HepG2 (cell line): ENCODE data around the gene PLEKHG5. TPM values are rescaled to one million over a fixed set of nuclear protein-coding genes. Genes with fewer than 3 reads are reported as not detected.

Experiments used
- CHCHD3 ChIP-seq: sonication (generic); formaldehyde crosslinking; IDR thresholded peaks from 2 replicates; pipeline ENCODE4 v1.8.0; 2022; ENCODE audit warnings: mild to moderate bottlenecking, missing genetic modification reagents, moderate library complexity
- CHD2 ChIP-seq: IDR thresholded peaks from 2 replicates; pipeline ENCODE4 v1.6.1; 2011; ENCODE audit warnings: low read depth, low read length, improper control_type of control experiment
- CREBL2 ChIP-seq: sonication (generic); formaldehyde crosslinking; IDR thresholded peaks from 2 replicates; pipeline ENCODE4 v1.8.1; 2023; ENCODE audit warnings: missing genetic modification reagents, mild to moderate bottlenecking, borderline replicate concordance
- FOXA1 ChIP-seq, 2 experiments: fragments of 450-650 bp in 1 of 2; sonication (generic) in 1 of 2; formaldehyde crosslinking in 1 of 2; IDR thresholded peaks; 2 replicates each; pipeline versions ENCODE4 v1.4.0 to v1.6.1; 2016 to 2020; ENCODE audit warnings: missing genetic modification reagents in 1 of 2
- MAFF ChIP-seq: IDR thresholded peaks from 2 replicates; pipeline ENCODE4 v1.6.1; 2011; ENCODE audit warnings: low read depth, low read length, improper control_type of control experiment
- MLLT10 ChIP-seq: sonication (generic); formaldehyde crosslinking; IDR thresholded peaks from 2 replicates; pipeline ENCODE4 v1.4.0; 2020; ENCODE audit warnings: missing genetic modification reagents
- MTF2 ChIP-seq: sonication (generic); formaldehyde crosslinking; IDR thresholded peaks from 2 replicates; pipeline ENCODE4 v1.5.0; 2020; ENCODE audit warnings: missing genetic modification reagents, borderline replicate concordance
- NCOA5 ChIP-seq: sonication (generic); formaldehyde crosslinking; IDR thresholded peaks from 2 replicates; pipeline ENCODE4 v1.4.0; 2020; ENCODE audit warnings: missing genetic modification reagents
- PLRG1 ChIP-seq: fragments of 450-650 bp; conservative IDR thresholded peaks from 2 replicates; pipeline ENCODE4 v1.6.1; 2016
- RARA ChIP-seq: IDR thresholded peaks from 2 replicates; pipeline ENCODE4 v1.6.1; 2016; ENCODE audit warnings: missing genetic modification reagents, missing compliant biosample characterization
- SKI ChIP-seq: fragments of 450-650 bp; IDR thresholded peaks from one replicate; pipeline ENCODE4 v1.6.1; 2018; ENCODE audit warnings: mild to moderate bottlenecking; ENCODE audit not compliant: partially characterized antibody
- TCF7L2 ChIP-seq: IDR thresholded peaks from 2 replicates; pipeline ENCODE4 v1.6.1; 2011; ENCODE audit warnings: mild to moderate bottlenecking, low read depth, low read length, moderate library complexity
- TERF1 ChIP-seq: sonication (generic); formaldehyde crosslinking; IDR thresholded peaks from 2 replicates; pipeline ENCODE4 v1.8.0; 2022; ENCODE audit warnings: mild to moderate bottlenecking, missing genetic modification reagents, moderate library complexity
- TMF1 ChIP-seq: sonication (generic); formaldehyde crosslinking; IDR thresholded peaks from 2 replicates; pipeline ENCODE4 v1.8.1; 2022; ENCODE audit warnings: low read depth, missing genetic modification reagents
- ZBTB21 ChIP-seq: sonication (generic); formaldehyde crosslinking; IDR thresholded peaks from 2 replicates; pipeline ENCODE4 v1.4.0; 2020; ENCODE audit warnings: missing genetic modification reagents
- ZFP37 ChIP-seq: sonication (generic); formaldehyde crosslinking; IDR thresholded peaks from 2 replicates; pipeline ENCODE4 v1.4.0; 2020; ENCODE audit warnings: missing genetic modification reagents, borderline replicate concordance
- ZNF274 ChIP-seq: sonication (generic); formaldehyde crosslinking; IDR thresholded peaks from 2 replicates; pipeline ENCODE4 v1.5.1; 2020; ENCODE audit warnings: mild to moderate bottlenecking, missing genetic modification reagents
- ZNF282 ChIP-seq: fragments of 450-650 bp; IDR thresholded peaks from 2 replicates; pipeline ENCODE4 v1.6.1; 2018; ENCODE audit not compliant: partially characterized antibody
- ZNF446 ChIP-seq: sonication (generic); formaldehyde crosslinking; IDR thresholded peaks from 2 replicates; pipeline ENCODE4 v1.5.0; 2020; ENCODE audit warnings: mild to moderate bottlenecking, missing genetic modification reagents
- ZNF598 ChIP-seq: sonication (generic); formaldehyde crosslinking; IDR thresholded peaks from 2 replicates; pipeline ENCODE4 v1.5.1; 2020; ENCODE audit warnings: mild to moderate bottlenecking, missing genetic modification reagents, borderline replicate concordance
- ZNF747 ChIP-seq: sonication (generic); formaldehyde crosslinking; IDR thresholded peaks from 2 replicates; pipeline ENCODE4 v1.8.1; 2023; ENCODE audit warnings: missing genetic modification reagents, mild to moderate bottlenecking, borderline replicate concordance
- ZSCAN5A ChIP-seq: sonication (generic); formaldehyde crosslinking; IDR thresholded peaks from 2 replicates; pipeline ENCODE4 v1.8.0; 2022; ENCODE audit warnings: mild to moderate bottlenecking, missing genetic modification reagents, borderline replicate concordance
- polyA plus RNA-seq, 8 experiments: library from polyadenylated mRNA; depleted of rRNA in 3 of 8; stranded (reverse) in 7 of 8; unstranded in 1 of 8; fragments of >200 nt; fragmentation: Illumina TruSeq in 4 of 8; extraction: Trizol in 4 of 8; gene quantifications; 2 replicates each; pipeline versions ENCODE4 v1.2.1 to v1.2.3, GENCODE V29; 2011 to 2016; ENCODE audit warnings: low read depth in 4 of 8, missing spikeins in 1 of 8, mixed read lengths in 1 of 8; ENCODE audit not compliant: insufficient read depth in 1 of 8
- total RNA-seq, 5 experiments: library from RNA; depleted of rRNA; stranded (reverse); fragments of >200 nt; fragmentation: Illumina TruSeq; extraction: Trizol; gene quantifications; 2 replicates each; pipeline ENCODE4 v1.2.3, GENCODE V29; 2016; ENCODE audit warnings: low read depth in 1 of 5
- TF ChIP-seq, protein P1 (sequence below): sonication (generic); formaldehyde crosslinking; IDR thresholded peaks from 2 replicates; pipeline ENCODE4 v1.9.0; 2021; ENCODE audit warnings: missing genetic modification reagents, borderline replicate concordance
- TF ChIP-seq, protein P2 (sequence below): sonication (generic); formaldehyde crosslinking; IDR thresholded peaks from 2 replicates; pipeline ENCODE4 v1.4.0; 2020; ENCODE audit warnings: missing genetic modification reagents, low read depth, mild to moderate bottlenecking, borderline replicate concordance
- TF ChIP-seq, protein P3 (sequence below): sonication (generic); formaldehyde crosslinking; IDR thresholded peaks from 2 replicates; pipeline ENCODE4 v1.4.0; 2020; ENCODE audit warnings: missing genetic modification reagents

Gene PLEKHG5
- total and polyA plus RNA-seq, 2 of the 13 experiments (the other 11 are each of a cell fraction or from before 2014, with no cell fraction given): 1.9 to 3.5 TPM

DNA sequence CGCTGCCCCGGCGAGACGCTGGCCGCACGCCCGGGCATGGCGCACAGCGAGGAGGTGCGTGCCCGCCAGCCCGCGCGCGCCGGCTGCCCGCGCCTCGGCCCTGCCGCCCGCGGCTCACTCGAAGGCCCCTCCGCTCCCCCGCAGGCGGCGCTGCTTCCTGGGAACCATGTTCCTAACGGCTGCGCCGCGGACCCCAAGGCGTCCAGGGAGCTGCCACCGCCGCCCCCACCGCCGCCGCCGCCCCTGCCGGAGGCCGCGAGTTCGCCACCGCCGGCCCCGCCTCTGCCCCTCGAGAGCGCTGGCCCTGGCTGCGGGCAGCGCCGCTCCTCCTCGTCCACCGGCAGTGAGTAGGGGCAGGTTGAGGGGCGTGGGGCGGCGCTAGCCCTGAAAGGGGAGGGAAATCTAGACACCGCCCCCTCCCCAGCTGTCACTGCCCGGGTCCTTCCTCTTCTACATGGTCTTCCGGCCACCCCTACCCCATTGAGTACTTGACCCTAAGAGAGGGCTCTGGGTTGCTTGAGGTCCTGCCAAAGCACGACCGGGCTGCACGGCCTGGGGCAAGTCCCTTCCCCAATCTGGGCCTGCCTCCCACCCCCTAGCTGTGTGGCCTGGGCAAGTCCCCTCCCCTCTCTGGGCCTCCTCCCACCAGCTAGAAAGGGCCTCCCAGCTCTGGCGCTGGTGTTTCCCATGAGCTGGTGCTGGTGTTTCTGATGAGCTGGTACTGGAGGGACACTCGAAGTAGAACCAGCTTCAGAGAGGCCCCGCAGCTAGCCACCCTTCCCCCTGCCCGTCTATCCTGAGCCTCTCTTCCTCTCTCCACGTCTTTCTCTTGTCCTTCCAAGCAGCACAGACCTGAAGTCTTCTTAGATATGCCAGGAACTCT lies 42.5 kb downstream of the PLEKHG5 start (continued):
- no peak for TF ChIP-seq ZNF598
- TF ChIP-seq, protein P1, sequence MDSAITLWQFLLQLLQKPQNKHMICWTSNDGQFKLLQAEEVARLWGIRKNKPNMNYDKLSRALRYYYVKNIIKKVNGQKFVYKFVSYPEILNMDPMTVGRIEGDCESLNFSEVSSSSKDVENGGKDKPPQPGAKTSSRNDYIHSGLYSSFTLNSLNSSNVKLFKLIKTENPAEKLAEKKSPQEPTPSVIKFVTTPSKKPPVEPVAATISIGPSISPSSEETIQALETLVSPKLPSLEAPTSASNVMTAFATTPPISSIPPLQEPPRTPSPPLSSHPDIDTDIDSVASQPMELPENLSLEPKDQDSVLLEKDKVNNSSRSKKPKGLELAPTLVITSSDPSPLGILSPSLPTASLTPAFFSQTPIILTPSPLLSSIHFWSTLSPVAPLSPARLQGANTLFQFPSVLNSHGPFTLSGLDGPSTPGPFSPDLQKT (CRISPR knock-in tag): no peak
- no peak for TF ChIP-seq ZNF747
- no peak for TF ChIP-seq ZNF446
- TF ChIP-seq ZNF282: no peak
- TF ChIP-seq CREBL2 (CRISPR knock-in tag): no peak
- no peak for TF ChIP-seq TERF1
- no peak for TF ChIP-seq NCOA5 (CRISPR knock-in tag)
- TF ChIP-seq RARA (CRISPR knock-in tag): 0 out of 2 replicates have a peak, but pooled peaks have one; percentile 12
- no peak for TF ChIP-seq ZFP37
- TF ChIP-seq MTF2 (CRISPR knock-in tag): no peak
- TF ChIP-seq CHCHD3 (CRISPR knock-in tag): no peak
- TF ChIP-seq, protein P2, sequence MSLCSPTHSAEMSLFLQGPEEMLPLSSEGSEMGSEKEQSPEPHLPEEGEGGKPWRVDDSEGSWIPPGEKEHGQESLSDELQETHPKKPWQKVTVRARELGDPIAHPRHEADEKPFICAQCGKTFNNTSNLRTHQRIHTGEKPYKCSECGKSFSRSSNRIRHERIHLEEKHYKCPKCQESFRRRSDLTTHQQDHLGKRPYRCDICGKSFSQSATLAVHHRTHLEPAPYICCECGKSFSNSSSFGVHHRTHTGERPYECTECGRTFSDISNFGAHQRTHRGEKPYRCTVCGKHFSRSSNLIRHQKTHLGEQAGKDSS (CRISPR knock-in tag): no peak
- TF ChIP-seq MAFF: no peak
- no peak for TF ChIP-seq FOXA1 (IDR thresholded peaks at IDR 0.05)
- TF ChIP-seq FOXA1 (CRISPR knock-in tag; IDR thresholded peaks at IDR 0.05): no peak
- no peak for TF ChIP-seq ZSCAN5A (CRISPR knock-in tag)
- no peak for TF ChIP-seq TCF7L2
- TF ChIP-seq ZBTB21 (CRISPR knock-in tag): no peak
- no peak for TF ChIP-seq ZNF274 (CRISPR knock-in tag)
- TF ChIP-seq, protein P3, sequence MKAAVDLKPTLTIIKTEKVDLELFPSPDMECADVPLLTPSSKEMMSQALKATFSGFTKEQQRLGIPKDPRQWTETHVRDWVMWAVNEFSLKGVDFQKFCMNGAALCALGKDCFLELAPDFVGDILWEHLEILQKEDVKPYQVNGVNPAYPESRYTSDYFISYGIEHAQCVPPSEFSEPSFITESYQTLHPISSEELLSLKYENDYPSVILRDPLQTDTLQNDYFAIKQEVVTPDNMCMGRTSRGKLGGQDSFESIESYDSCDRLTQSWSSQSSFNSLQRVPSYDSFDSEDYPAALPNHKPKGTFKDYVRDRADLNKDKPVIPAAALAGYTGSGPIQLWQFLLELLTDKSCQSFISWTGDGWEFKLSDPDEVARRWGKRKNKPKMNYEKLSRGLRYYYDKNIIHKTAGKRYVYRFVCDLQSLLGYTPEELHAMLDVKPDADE (CRISPR knock-in tag): 0 out of 2 replicates have a peak, but pooled peaks have one; percentile 30
- no peak for TF ChIP-seq MLLT10 (CRISPR knock-in tag)
- TF ChIP-seq SKI: no peak
- TF ChIP-seq CHD2: no peak
- TF ChIP-seq PLRG1: no peak
- no peak for TF ChIP-seq TMF1
